ENCODE data around the gene WIZ.

The WIZ gene

DNA sequence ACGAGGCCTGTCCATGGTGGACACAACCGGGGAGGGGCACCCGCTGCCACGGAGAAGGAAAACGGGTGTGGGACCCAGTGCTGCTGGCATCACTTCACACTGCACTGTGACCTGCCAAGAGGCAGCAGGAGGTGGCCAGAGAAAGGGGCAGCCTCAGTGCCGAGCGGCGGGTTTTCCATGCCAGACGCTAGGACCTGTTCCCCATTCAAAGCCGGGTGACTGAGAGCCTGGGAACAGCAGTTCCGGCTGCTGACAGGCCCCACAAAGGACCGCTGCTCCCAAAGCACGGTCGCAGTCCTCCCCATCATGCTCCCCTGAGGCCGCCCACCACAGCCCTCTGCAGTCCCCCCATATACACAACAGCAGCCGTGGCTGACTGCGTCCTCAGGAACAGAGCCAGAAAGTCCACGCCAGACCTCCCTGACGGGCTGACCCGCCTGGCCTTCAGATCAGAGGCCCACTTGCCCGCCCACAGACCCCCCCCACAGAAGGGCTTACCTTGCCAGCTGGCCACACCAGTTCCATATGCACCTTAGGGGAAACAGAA is 75.6 kb downstream of the WIZ start:
- no peaks in the 10 kb centered on the region for H3K27me3 ChIP-seq
- H3K36me3 ChIP-seq = peaks cover 49% of the 10 kb centered on the region
- TF ChIP-seq, protein P1, sequence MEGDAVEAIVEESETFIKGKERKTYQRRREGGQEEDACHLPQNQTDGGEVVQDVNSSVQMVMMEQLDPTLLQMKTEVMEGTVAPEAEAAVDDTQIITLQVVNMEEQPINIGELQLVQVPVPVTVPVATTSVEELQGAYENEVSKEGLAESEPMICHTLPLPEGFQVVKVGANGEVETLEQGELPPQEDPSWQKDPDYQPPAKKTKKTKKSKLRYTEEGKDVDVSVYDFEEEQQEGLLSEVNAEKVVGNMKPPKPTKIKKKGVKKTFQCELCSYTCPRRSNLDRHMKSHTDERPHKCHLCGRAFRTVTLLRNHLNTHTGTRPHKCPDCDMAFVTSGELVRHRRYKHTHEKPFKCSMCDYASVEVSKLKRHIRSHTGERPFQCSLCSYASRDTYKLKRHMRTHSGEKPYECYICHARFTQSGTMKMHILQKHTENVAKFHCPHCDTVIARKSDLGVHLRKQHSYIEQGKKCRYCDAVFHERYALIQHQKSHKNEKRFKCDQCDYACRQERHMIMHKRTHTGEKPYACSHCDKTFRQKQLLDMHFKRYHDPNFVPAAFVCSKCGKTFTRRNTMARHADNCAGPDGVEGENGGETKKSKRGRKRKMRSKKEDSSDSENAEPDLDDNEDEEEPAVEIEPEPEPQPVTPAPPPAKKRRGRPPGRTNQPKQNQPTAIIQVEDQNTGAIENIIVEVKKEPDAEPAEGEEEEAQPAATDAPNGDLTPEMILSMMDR (IDR thresholded peaks at IDR 0.05; ENCODE audit: low read depth, low read length) = no peak
- H3K4me3 ChIP-seq (ENCODE audit: low read depth, low read length) = no peak overlapping the region
- H3K4me1 ChIP-seq = no peaks in the 10 kb centered on the region
- no peaks in the 10 kb centered on the region for H3K9me3 ChIP-seq
- DNase-seq = no peak

DNA sequence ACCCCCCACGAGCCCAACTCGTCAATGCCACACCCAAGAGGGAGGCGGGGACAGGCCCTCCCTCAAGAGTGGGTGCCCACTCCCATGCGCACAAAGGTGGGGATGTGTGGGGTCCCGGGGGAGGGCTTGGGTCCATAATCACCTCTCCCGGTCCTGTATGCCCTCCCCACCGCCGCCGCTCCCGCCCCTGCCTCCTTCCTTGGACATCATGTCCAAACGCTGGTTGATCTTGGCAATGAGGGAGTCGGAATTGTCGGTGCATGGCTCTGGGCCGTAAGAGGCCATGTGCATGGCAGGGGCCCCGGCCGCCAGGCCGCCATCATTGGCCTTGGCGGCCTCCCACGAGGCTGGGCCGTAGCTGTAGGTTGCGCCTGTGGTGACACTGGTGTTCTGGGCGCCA is 76.1 kb downstream of the WIZ start:
- Histone ChIP-seq H3K9me3 (no peaks in the 10 kb centered on the region), H3K4me1 (no peaks in the 10 kb centered on the region), H3K36me3 (peaks cover 54% of the 10 kb centered on the region), H3K27me3 (no peaks in the 10 kb centered on the region), H3K4me3 (ENCODE audit: low read depth, low read length) (no peak overlapping the region)
- TF ChIP-seq, protein P1 (IDR thresholded peaks at IDR 0.05; ENCODE audit: low read depth, low read length) = no peak
- no peak for DNase-seq

DNA sequence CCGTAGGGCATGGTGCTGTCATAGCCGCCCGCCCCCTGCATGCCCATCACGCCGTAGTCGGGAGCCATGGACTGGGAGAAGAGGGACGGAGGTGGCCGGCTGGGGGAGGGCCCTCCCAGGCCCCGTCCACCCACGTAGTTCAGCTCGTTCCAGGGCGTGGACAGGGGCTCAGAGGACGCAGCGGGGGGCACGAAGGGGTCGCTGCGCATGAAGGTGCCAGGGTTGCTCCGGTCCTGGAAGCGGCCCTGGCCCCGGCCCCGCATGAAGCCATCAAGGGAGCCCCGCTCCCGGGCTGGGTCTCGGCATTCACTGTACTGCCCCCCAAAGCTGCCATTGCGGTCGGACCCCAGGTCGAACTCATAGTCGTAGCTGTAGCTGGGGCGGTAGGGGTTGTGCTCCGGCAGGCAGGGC is 76.9 kb downstream of the WIZ start:
- peaks cover 62% of the 10 kb centered on the region for H3K36me3 ChIP-seq
- no peaks in the 10 kb centered on the region for H3K27me3 ChIP-seq
- no peaks in the 10 kb centered on the region for H3K9me3 ChIP-seq
- TF ChIP-seq, protein P1 (IDR thresholded peaks at IDR 0.05; ENCODE audit: low read depth, low read length) = no peak
- H3K4me3 ChIP-seq (ENCODE audit: low read depth, low read length) = no peak overlapping the region
- DNase-seq = no peak
- H3K4me1 ChIP-seq = no peaks in the 10 kb centered on the region

DNA sequence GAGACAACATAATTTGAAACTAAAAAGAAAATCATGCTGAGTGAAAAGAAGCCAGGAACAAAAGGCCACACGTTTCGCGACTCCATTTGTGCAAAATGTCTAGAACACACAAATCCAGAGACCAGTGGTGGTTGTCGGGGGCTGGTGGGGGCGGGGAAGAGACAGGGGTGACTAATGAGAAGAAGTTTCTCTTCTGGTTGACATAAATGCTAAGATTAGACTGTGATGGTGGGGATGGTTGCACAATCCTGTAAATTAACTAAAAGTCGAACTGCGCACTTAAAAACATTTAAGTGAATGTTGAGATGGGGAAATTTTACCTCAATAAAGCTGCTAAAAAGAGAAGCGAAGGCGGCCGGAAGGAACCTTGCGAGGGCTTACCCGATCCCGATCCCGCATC is 77.3 kb downstream of the WIZ start:
- no peaks in the 10 kb centered on the region for H3K9me3 ChIP-seq
- TF ChIP-seq, protein P1 (IDR thresholded peaks at IDR 0.05; ENCODE audit: low read depth, low read length) = no peak
- no peaks in the 10 kb centered on the region for H3K4me1 ChIP-seq
- H3K4me3 ChIP-seq (ENCODE audit: low read depth, low read length) = no peak overlapping the region
- peaks cover 66% of the 10 kb centered on the region for H3K36me3 ChIP-seq
- no peak for DNase-seq
- H3K27me3 ChIP-seq = no peaks in the 10 kb centered on the region

DNA sequence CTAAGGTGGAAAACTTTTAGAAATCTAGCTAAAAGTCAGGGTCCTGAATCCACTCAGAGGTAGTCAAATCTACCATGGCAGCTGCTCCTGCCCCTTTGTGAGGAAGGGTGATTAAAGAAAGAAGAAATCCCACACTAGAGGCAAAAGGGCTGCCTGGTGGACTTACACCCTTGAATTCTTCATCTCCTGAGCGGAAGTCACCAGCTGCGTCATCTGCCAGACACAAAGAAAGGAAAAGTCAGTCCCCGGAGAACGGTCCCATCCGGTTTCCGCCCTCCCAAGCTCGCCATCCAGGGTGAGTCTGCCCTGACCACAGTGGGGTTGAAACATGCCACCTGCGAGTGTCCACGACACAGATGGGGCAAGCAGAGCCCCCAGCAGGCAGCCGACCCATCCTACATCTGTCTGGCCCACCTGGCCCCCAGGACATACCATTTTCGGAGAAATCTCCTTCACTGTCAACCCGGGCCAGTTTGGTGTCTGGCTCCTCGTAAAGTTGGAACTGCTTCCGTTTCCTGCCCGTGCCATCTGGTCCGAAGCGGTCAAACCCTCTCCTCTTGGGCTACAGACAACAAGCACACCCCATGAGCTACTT is 77.9 kb downstream of the WIZ start:
- Histone ChIP-seq H3K36me3 (peaks cover 67% of the 10 kb centered on the region), H3K27me3 (no peaks in the 10 kb centered on the region), H3K9me3 (no peaks in the 10 kb centered on the region), H3K4me1 (no peaks in the 10 kb centered on the region), H3K4me3 (ENCODE audit: low read depth, low read length) (no peak overlapping the region)
- no peak for DNase-seq
- TF ChIP-seq, protein P1 (IDR thresholded peaks at IDR 0.05; ENCODE audit: low read depth, low read length) = no peak

DNA sequence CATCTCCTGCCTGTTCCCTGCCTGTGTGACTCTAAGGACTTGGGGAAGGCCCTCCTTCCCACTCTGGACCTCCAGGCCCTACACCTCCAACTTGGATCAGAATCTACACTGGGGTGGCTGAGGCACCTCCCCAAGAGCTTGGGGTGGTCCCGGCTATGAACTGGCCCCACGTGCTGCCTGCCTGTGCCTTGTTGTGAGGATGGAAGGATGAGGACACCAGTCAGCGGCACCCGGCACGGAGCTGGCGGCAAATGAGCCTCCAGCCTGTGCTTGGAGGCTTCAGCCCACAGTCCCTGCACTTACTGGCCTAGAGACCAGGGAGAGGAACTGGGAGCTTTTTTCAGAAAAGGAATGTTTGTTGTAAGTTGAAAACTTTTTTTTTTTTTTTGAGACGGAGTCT is 78.6 kb downstream of the WIZ start:
- no peaks in the 10 kb centered on the region for H3K27me3 ChIP-seq
- DNase-seq = no peak
- H3K36me3 ChIP-seq = peaks cover 71% of the 10 kb centered on the region
- TF ChIP-seq, protein P1 (IDR thresholded peaks at IDR 0.05; ENCODE audit: low read depth, low read length) = no peak
- H3K4me1 ChIP-seq = no peaks in the 10 kb centered on the region
- no peak overlapping the region for H3K4me3 ChIP-seq (ENCODE audit: low read depth, low read length)
- H3K9me3 ChIP-seq = no peaks in the 10 kb centered on the region

All from BE2C (cell line).